Gastroesophageal sphincter (tissue), 4 donors: ENCODE measurements around the gene NR6A1. TPM values are rescaled to one million over a fixed set of nuclear protein-coding genes. Genes with fewer than 3 reads are reported as not detected.
A peak's percentile ranks its signal among the peaks of the same experiment; 100 is the strongest.
"Not testable (repeated sequence)": the region's sequence is repeated elsewhere in the genome, so short reads cannot be mapped to it uniquely, and the experiment has no call there.

Experiments
- ATAC-seq: fragments of 150-250 bp; one replicate; pipeline ENCODE4 v1.9.1; 2016; ENCODE audit warnings: mild to moderate bottlenecking, moderate library complexity
- H3K27ac ChIP-seq, 4 donors: fragments of 200-600 bp; sonication (generic) in 3 of 4; 1 replicate in 3 of 4; 2 replicates in 1 of 4; pipeline ENCODE4 v1.5.1; 2016 to 2019
- H3K27me3 ChIP-seq: fragments of 200-600 bp; sonication (generic); one replicate; pipeline ENCODE4 v1.5.1; 2019
- H3K36me3 ChIP-seq, 2 donors: fragments of 200-600 bp; sonication (generic); one replicate each; pipeline ENCODE4 v1.5.1; 2019; ENCODE audit warnings: control low read depth in 1 of 2
- H3K4me1 ChIP-seq, 3 donors: fragments of 200-600 bp; sonication (generic); 1 replicate in 2 of 3; 2 replicates in 1 of 3; pipeline ENCODE4 v1.5.1; 2016 to 2019; ENCODE audit warnings: control low read depth in 2 of 3
- H3K4me3 ChIP-seq, 2 donors: fragments of 200-600 bp; sonication (generic); one replicate each; pipeline ENCODE4 v1.5.1; 2019; ENCODE audit warnings: mild to moderate bottlenecking in 1 of 2, moderate library complexity in 1 of 2
- H3K9me3 ChIP-seq, 3 donors: fragments of 200-600 bp; sonication (generic); one replicate each; pipeline ENCODE4 v1.5.1; 2017 to 2019; ENCODE audit warnings: control low read depth in 2 of 3
- CTCF ChIP-seq, 4 experiments: fragments of 200-600 bp in 2 of 4; fragments of 450-650 bp in 2 of 4; sonication (generic) in 1 of 4; IDR thresholded peaks; one replicate each; pipeline ENCODE4 v1.5.1; 2017 to 2019; ENCODE audit warnings: antibody characterized with exemption in 4 of 4, mild to moderate bottlenecking in 2 of 4, moderate library complexity in 2 of 4
- EP300 ChIP-seq: sonication (generic); formaldehyde crosslinking; IDR thresholded peaks from one replicate; pipeline ENCODE4 v1.6.1; 2017; ENCODE audit warnings: antibody characterized with exemption, mild to moderate bottlenecking
- POLR2A ChIP-seq, 2 donors: fragments of 450-650 bp; IDR thresholded peaks; one replicate each; pipeline ENCODE4 v1.6.1; 2017; ENCODE audit warnings: antibody characterized with exemption in 2 of 2, mild to moderate bottlenecking in 2 of 2, moderate library complexity in 1 of 2
- POLR2AphosphoS5 ChIP-seq: sonication (generic); formaldehyde crosslinking; IDR thresholded peaks from one replicate; pipeline ENCODE4 v1.6.1; 2017; ENCODE audit warnings: antibody characterized with exemption
- WGBS, 2 donors: methylation state at CpG; one replicate each; pipeline ENCODE4 v1.1.5; 2018; ENCODE audit warnings: low coverage in 1 of 2; 5-methylcytosine and 5-hydroxymethylcytosine counted together
- total RNA-seq, 4 donors: library from RNA; depleted of rRNA; stranded (reverse); fragments of >200 nt; gene quantifications; one replicate each; pipeline ENCODE4 v1.1.0, GENCODE V29; 2016

NR6A1 gene
- total RNA-seq, 4 donors from 2014 or later, result 0.16 to 4.4 (median 0.62) TPM

- WGBS, 2 donors, result 6 to 15% methylated on average over 3 to 10 of the region's 12 CpGs
- Histone ChIP-seq H3K4me1 (peaks cover 0 to 71% (median 20%) of the 10 kb centered on the region in 3 donors), H3K9me3 (no peaks in the 10 kb centered on the region), H3K27ac (peak overlapping the region in 3 of 4 donors; percentile 81 to 85 (median 83)), H3K4me3 (peak overlapping the region; percentile 50 to 82), H3K36me3 (no peaks in the 10 kb centered on the region), H3K27me3 (no peaks in the 10 kb centered on the region)
- ATAC-seq, result no peak
- TF ChIP-seq POLR2A (IDR thresholded peaks at IDR 0.05), result no peak
- TF ChIP-seq CTCF (IDR thresholded peaks at IDR 0.05), result no peak
- TF ChIP-seq EP300, result no peak
- no peak for TF ChIP-seq POLR2AphosphoS5
Observed at GRCh38 chr9:124776618-124776953, 5.5 kb upstream of the NR6A1 start.

- Histone ChIP-seq H3K36me3 (no peaks in the 10 kb centered on the region), H3K9me3 (no peaks in the 10 kb centered on the region), H3K4me3 (no peak overlapping the region), H3K27me3 (peaks cover 17% of the 10 kb centered on the region), H3K27ac (peak overlapping the region in 3 of 4 donors; percentile 15 to 47 (median 21)), H3K4me1 (peaks cover 0 to 64% (median 17%) of the 10 kb centered on the region in 3 donors)
- no peak for ATAC-seq
- TF ChIP-seq POLR2AphosphoS5 (no peak), CTCF (IDR thresholded peaks at IDR 0.05) (peak in 3 of 4 experiments; percentile 85 to 92 (median 86))
- 28 to 32% methylated on average over 14 of the region's 15 CpGs for WGBS, 2 donors
Observed at GRCh38 chr9:124774129-124774978, 3.2 kb upstream of the NR6A1 start.

GRCh38 chr9:124773473-124774128, 2.5 kb upstream of the NR6A1 start:
- Histone ChIP-seq H3K27me3 (peaks cover 24% of the 10 kb centered on the region), H3K4me1 (peaks cover 0 to 58% (median 10%) of the 10 kb centered on the region in 3 donors), H3K36me3 (no peaks in the 10 kb centered on the region), H3K4me3 (no peak overlapping the region), H3K9me3 (no peaks in the 10 kb centered on the region), H3K27ac (no peak overlapping the region)
- TF ChIP-seq POLR2A (IDR thresholded peaks at IDR 0.05) (no peak), POLR2AphosphoS5 (no peak), CTCF (IDR thresholded peaks at IDR 0.05) (no peak), EP300 (no peak)
- ATAC-seq, result no peak
- WGBS, 2 donors, result 88 to 100% methylated on average over 1 of the region's 1 CpG

GRCh38 chr9:124772877-124773276, 1.8 kb upstream of the NR6A1 start:
- 91 to 96% methylated on average over 9 of the region's 15 CpGs for WGBS, 2 donors
- not testable (repeated sequence) for ATAC-seq

GRCh38 chr9:124771867-124772679, 962 bp upstream of the NR6A1 start:
- TF ChIP-seq POLR2A (IDR thresholded peaks at IDR 0.05) (no peak), POLR2AphosphoS5 (no peak), CTCF (IDR thresholded peaks at IDR 0.05) (peak; percentile 96 to 98 (median 97)), EP300 (no peak)
- Histone ChIP-seq H3K4me3 (peak overlapping the region; percentile 34 to 61), H3K27ac (peak overlapping the region in 3 of 4 donors; percentile 74 to 81 (median 74)), H3K27me3 (peaks cover 39% of the 10 kb centered on the region), H3K36me3 (no peaks in the 10 kb centered on the region), H3K4me1 (peaks cover 0 to 43% (median 9%) of the 10 kb centered on the region in 3 donors), H3K9me3 (no peaks in the 10 kb centered on the region)
- WGBS, 2 donors, result 27 to 30% methylated on average over 11 to 26 of the region's 39 CpGs
- ATAC-seq, result peak; percentile 11

More at GRCh38 chr9:124772877-124773276, 1.8 kb upstream of the NR6A1 start:
- H3K4me3 ChIP-seq, H3K9me3 ChIP-seq, H3K36me3 ChIP-seq: not testable (repeated sequence)
- H3K4me1 ChIP-seq, result peaks cover 0 to 51% (median 9%) of the 10 kb centered on the region in 3 donors
- peaks cover 31% of the 10 kb centered on the region for H3K27me3 ChIP-seq
- H3K27ac ChIP-seq, result peak overlapping the region in 1 of 4 donors; percentile 74
